Activated CD4-positive, alpha-beta T cell treated with anti-CD3 and anti-CD28 coated beads, Interleukin-2, amount 50 U/mL, for 4 hours (primary cell): ENCODE data around the gene DHFR.
A peak's percentile ranks its signal among the peaks of the same experiment; 100 is the strongest.
"Not testable (repeated sequence)": the region's sequence is repeated elsewhere in the genome, so short reads cannot be mapped to it uniquely, and the experiment has no call there.

Source experiments
- DNase-seq, 2 experiments: peaks; one replicate each; pipeline ENCODE4 v3.0.0-alpha.2; 2020

DHFR gene

GRCh38 chr5:80654391-80655230 is at the start of gene DHFR, which contains the start of gene MSH3:
TSS of gene DHFR (minus strand) at chr5:80654983. CDS start at chr5:80654489, 494 bp downstream.
TSS of gene MSH3 (plus strand) at chr5:80654652. CDS start at chr5:80654728, 76 bp downstream.
- DNase-seq: peak; percentile 81 to 82

DNA sequence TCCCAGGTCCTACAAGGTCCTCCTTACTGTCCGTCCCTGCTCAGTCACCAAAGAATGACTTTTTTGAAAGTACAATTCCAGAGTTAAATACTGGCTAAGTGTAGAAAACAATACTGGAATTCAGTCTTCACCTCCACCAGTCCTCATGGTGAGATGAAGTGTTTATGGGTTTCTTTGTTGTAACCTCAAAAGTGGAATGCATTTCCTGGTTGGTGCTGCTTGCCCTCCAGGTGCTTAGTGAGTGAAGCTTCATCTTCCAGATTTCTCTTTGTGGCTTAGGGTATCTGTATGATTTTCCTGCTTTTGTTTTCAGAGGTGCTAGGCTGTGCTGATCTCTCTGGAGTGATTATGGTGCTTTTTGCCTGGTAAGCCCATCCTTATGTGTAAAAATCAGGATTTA is 49.4 kb upstream of the DHFR start:
- DNase-seq: no peak

DNA sequence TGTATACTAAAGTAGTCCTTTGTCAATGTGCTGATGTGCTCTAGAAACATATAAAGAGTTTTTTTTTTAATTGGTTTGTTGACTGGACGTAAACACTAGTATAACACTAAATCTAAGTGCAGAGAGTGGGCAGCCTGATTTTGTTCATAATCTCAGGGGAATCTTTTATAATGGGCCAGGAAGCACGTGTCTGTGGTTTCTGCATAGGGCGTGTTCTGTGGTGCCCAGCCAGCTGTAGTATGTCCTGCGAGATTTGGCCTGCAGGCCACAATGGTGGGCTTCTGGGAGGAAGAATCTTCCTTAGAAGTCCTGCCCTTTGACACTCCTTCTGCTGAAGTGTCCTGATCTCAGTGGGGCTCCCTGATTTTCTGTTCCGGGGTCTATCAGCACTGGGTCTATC is 49.0 kb upstream of the DHFR start:
- no peak for DNase-seq

DNA sequence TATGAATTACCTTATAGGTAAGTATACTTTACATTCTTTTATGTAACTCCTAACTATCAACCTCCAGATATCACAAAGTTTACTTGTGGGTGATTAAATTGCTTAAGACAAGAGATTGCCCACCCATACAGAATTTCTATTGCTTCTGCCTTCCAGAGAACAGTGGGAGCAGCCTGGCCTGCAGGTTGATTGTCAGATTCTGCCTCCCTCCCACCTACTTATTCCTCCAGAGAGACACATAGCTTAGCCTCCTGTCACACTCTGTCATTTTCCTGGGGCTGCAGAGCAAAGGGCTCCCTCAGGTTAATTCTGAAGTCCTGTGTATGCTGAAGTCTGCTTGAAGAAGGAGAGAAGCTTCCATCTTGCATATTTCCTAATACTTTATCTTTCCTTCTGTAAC is 48.5 kb upstream of the DHFR start:
- DNase-seq: no peak

- DNase-seq: no peak
Measured at GRCh38 chr5:80701597-80701996, 46.8 kb upstream of the DHFR start.

GRCh38 chr5:80698369-80698768 is 43.6 kb upstream of the DHFR start:
- DNase-seq: no peak

DNA sequence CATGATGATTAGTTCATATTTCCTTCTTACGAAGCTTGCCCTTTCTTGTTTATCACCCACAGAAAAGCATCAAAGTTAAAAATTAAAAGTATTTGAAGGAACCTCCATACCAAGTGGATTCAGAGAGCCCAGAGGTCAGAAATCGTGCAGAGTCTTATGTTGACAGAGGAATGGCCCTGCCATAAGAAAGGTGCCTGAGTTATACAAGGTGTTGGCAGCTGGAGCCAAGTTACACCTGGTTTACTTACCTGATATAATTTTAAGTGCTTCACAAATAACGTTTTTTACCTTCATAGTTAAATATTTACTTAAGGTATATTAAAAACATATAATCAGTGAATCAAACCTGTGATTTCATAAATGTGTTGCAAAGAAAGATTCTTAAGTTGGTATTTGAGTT is 42.3 kb upstream of the DHFR start:
- DNase-seq: no peak

- no peak for DNase-seq
Measured at GRCh38 chr5:80696450-80696849, 41.7 kb upstream of the DHFR start.

GRCh38 chr5:80695666-80696065 is 40.9 kb upstream of the DHFR start:
- DNase-seq: no peak

DNA sequence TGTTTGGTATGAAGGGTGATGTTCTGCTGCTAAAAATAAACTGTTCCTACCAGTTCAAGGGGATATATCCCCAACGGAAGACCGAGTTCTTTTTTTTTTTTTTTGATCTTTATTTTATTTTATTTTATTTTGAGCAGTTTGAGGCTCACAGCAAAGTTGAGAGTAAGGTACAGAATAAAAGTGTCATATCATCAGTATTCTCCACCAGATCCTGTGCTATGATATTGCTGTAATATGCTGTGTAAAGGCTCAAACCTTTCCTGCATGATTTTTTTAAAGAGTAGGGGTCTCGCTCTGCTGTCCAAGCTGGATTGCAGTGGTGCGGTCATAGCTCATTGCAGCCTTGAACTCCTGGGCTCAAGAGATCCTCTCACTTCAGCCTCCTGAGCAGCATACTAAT is 34.8 kb upstream of the DHFR start:
- DNase-seq: no peak

DNA sequence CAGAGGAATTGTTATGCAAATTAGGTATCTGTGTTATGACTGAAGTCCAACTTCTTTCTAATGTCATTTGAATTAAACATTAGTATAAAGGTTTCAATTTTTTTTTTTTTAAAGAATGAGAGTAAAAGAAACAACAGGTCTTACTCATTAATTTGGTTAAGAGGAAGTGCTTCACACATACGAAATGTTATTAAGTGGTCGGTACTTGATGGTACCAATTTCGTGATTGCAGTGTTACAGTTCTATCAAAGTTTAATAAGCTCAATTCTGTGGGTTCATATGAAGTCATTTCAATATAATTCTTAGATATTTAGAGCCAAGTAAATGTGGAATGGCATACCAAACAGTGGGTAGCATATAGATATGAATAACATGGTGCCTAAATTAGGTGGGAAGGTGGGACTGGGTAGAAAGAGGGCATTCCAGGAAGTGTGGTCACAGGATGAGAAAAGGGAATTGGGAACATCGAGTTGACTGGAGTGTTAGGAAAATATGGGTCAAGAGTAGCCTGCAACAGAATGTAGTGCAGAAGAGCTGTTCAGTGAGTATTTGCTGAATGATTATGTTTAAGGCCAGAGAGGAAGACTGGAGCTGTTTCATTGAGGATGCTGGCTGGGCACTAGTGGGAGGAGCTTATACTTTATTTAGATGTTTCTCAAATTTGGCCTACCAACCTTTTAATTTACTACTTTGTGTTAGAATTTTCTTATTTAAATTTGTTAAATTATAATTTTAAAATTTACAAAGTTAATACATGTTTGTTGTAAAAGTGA is 34.1 kb upstream of the DHFR start:
- no peak for DNase-seq

GRCh38 chr5:80686757-80687156 is 32.0 kb upstream of the DHFR start:
- DNase-seq: no peak

GRCh38 chr5:80676706-80677105 is 21.9 kb upstream of the DHFR start:
- no peak for DNase-seq

DNA sequence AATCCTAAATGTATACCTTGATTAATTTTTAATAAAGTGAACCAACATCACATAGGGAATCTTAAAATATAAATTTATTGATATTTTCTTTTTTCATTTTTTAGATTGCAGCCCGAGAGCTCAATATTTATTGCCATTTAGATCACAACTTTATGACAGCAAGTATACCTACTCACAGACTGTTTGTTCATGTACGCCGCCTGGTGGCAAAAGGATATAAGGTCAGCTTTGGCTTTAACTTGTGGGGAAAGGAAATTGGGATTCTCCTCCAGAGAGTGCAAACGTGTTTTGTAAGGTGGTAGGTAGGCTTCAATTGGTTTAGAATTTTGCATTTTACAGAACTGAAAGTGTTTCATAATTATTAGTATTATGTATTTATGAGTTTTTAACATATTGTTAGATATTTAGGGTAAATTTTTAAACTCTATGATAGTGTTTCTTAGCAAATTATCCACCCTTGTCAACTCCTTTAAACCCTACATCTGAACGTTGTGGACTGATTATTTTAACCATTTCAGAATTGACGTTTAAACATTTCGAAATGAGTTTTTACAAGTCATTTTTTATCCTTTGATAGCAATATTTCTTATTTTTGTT is 17.5 kb upstream of the DHFR start:
- peak; percentile 53 to 61 for DNase-seq

GRCh38 chr5:80668016-80668969 is 13.5 kb upstream of the DHFR start:
- no peak for DNase-seq

GRCh38 chr5:80667384-80667783 is 12.6 kb upstream of the DHFR start:
- DNase-seq: no peak

DNA sequence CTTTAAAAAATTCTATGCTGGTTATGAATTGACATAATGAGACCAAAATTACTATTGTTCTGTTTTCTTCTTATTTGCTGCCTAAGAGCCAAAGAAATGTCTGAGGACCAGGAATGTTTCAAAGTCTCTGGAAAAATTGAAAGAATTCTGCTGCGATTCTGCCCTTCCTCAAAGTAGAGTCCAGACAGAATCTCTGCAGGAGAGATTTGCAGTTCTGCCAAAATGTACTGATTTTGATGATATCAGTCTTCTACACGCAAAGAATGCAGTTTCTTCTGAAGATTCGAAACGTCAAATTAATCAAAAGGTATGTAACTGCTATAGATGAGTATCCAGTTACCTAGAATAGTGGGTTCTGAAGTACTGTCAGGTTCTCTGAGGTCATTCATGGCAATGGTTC is 10.3 kb upstream of the DHFR start:
- DNase-seq: no peak

DNA sequence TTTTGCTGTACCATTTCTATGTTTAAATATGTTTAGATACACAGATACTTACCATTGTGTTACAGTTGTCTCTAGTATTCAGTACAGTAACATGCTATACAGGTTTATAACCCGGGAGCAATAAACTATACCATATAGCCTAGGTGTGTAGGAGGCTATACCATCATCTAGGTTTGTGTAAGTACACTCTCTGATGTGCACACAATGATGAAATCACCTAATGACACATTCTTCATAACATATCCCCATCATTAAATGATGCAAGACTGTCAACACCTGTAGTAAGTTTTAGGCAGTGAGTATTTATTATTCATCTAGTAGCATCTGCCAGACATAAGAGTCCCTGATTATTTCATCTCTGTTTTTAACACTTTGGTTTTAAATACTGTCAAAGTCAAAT is 7.3 kb upstream of the DHFR start:
- DNase-seq: no peak

- DNase-seq: not testable (repeated sequence)
Measured at GRCh38 chr5:80660661-80661060, 5.9 kb upstream of the DHFR start.

DNA sequence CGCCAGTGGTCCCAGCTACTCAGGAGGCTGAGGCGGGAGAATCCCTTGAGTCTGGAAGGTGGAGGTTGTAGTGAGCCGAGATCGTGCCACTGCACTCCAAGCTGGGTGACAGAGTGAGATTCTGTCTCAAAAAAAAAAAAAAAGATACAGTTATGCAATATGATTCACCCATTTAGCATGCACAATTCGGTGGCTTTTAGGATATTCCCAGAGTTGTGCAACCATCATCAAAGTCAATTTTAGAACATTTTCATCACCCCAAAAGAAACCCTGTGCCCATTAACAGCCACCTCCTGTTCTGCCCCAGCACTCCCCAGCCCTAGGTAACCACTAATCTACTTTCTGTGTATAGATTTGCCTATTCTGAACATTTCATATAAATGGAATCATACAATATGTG is 4.3 kb upstream of the DHFR start:
- DNase-seq: no peak

DNA sequence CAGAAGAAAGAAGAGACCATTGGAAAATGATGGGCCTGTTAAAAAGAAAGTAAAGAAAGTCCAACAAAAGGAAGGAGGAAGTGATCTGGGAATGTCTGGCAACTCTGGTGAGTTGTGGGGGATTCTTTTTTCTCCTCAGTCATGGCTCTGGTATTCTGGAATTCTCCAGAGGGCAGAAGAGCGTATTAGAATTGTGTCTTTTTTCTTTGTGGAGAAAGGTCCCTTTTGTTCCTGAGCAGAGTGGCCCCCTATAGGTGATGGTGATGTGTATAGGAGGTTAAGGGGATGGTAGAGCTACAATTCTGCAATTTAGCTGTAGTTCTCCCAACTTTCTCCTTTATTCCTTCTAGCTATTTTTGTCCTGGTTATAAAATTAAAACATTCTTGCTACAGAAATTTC is 1.6 kb upstream of the DHFR start:
- no peak for DNase-seq

GRCh38 chr5:80655231-80655774 is 520 bp upstream of the DHFR start:
- DNase-seq: no peak
